GM23338 (cell line): ENCODE data around the gene TRPV5. TPM values are rescaled to one million over a fixed set of nuclear protein-coding genes. Genes with fewer than 3 reads are reported as not detected.

Experiments
- ATAC-seq: fragments of 200-7000 bp; cut with Tn5 transposase; 3 replicates; pipeline ENCODE4 v1.9.1; 2020
- DNase-seq: peaks from one replicate; pipeline ENCODE4 v3.0.0-alpha.2; 2015; ENCODE audit warnings: low spot score
- H2AFZ ChIP-seq: fragments of 200-600 bp; sonication (generic); 2 replicates; pipeline ENCODE4 v1.8.0; 2016; ENCODE audit warnings: antibody characterized with exemption, mild to moderate bottlenecking, moderate library complexity
- H3F3A ChIP-seq: fragments of 200-600 bp; sonication (generic); replicated peaks from 2 replicates; pipeline ENCODE4 v1.8.0; 2017; ENCODE audit warnings: antibody characterized with exemption, mixed run types, low read depth
- H3K27ac ChIP-seq: fragments of 200-600 bp; sonication (generic); 2 replicates; pipeline ENCODE4 v1.6.1; 2016; ENCODE audit warnings: low read depth
- H3K27me3 ChIP-seq: fragments of 200-600 bp; sonication (generic); 2 replicates; pipeline ENCODE4 v1.8.0; 2016; ENCODE audit warnings: mild to moderate bottlenecking, mixed run types, moderate library complexity; ENCODE audit not compliant: insufficient read depth
- H3K36me3 ChIP-seq: fragments of 200-600 bp; sonication (generic); 2 replicates; pipeline ENCODE4 v1.8.0; 2016; ENCODE audit warnings: mild to moderate bottlenecking; ENCODE audit not compliant: insufficient read depth
- H3K4me1 ChIP-seq: fragments of 200-600 bp; sonication (generic); 2 replicates; pipeline ENCODE4 v1.8.0; 2016; ENCODE audit warnings: mild to moderate bottlenecking, moderate library complexity; ENCODE audit not compliant: insufficient read depth
- H3K4me2 ChIP-seq: fragments of 200-600 bp; sonication (generic); 2 replicates; pipeline ENCODE4 v1.7.1; 2017; ENCODE audit warnings: mixed run types
- H3K4me3 ChIP-seq: fragments of 200-600 bp; sonication (generic); 2 replicates; pipeline ENCODE4 v1.6.1; 2016; ENCODE audit warnings: mixed run types
- H3K79me2 ChIP-seq: fragments of 200-600 bp; sonication (generic); replicated peaks from 2 replicates; pipeline ENCODE4 v1.8.0; 2017; ENCODE audit warnings: mild to moderate bottlenecking; ENCODE audit not compliant: insufficient read depth
- H3K9me2 ChIP-seq: fragments of 200-600 bp; sonication (generic); 2 replicates; pipeline ENCODE4 v1.8.0; 2017; ENCODE audit not compliant: insufficient read depth
- H4K20me1 ChIP-seq: fragments of 200-600 bp; sonication (generic); replicated peaks from 2 replicates; pipeline ENCODE4 v1.8.0; 2017; ENCODE audit warnings: mild to moderate bottlenecking; ENCODE audit not compliant: insufficient read depth
- H3K27ac Mint-ChIP-seq: 2 replicates; pipeline ENCODE4 v1.8.0; 2020; ENCODE audit warnings: inconsistent platforms, mild to moderate bottlenecking, moderate library complexity, mixed read lengths
- H3K27me3 Mint-ChIP-seq: 3 replicates; pipeline ENCODE4 v1.8.0; 2022; ENCODE audit warnings: low read depth, mild to moderate bottlenecking, moderate library complexity, mixed read lengths, inconsistent platforms; ENCODE audit not compliant: insufficient read depth, poor library complexity
- H3K36me3 Mint-ChIP-seq: 3 replicates; pipeline ENCODE4 v1.8.0; 2021; ENCODE audit warnings: low read depth, mild to moderate bottlenecking, inconsistent platforms, moderate library complexity, mixed read lengths
- H3K4me1 Mint-ChIP-seq: 3 replicates; pipeline ENCODE4 v1.8.0; 2020; ENCODE audit warnings: mild to moderate bottlenecking, inconsistent platforms, mixed read lengths
- H3K4me3 Mint-ChIP-seq: 3 replicates; pipeline ENCODE4 v1.8.0; 2021; ENCODE audit warnings: moderate library complexity, mild to moderate bottlenecking, inconsistent platforms, mixed read lengths
- H3K9me3 Mint-ChIP-seq: 3 replicates; pipeline ENCODE4 v1.8.0; 2020; ENCODE audit warnings: moderate library complexity, mild to moderate bottlenecking, inconsistent platforms, mixed read lengths
- CREB1 ChIP-seq: fragments of 250-450 bp; sonication (Bioruptor Pico); IDR thresholded peaks from 2 replicates; pipeline ENCODE4 v1.5.0; 2020; ENCODE audit warnings: low read depth, mild to moderate bottlenecking, moderate library complexity
- EZH2 ChIP-seq: fragments of 200-600 bp; sonication (generic); IDR thresholded peaks from one replicate; pipeline ENCODE4 v1.8.0; 2017; ENCODE audit warnings: antibody characterized with exemption, mild to moderate bottlenecking, low read depth; ENCODE audit not compliant: unreplicated experiment
- EZH2phosphoT487 ChIP-seq: fragments of 200-600 bp; sonication (generic); IDR thresholded peaks from one replicate; pipeline ENCODE4 v1.8.1; 2018; ENCODE audit warnings: antibody characterized with exemption; ENCODE audit not compliant: unreplicated experiment
- JUNB ChIP-seq: IDR thresholded peaks from one replicate; pipeline ENCODE4 v1.6.1; 2016; ENCODE audit warnings: antibody characterized with exemption; ENCODE audit not compliant: unreplicated experiment
- NANOG ChIP-seq: IDR thresholded peaks from 2 replicates; pipeline ENCODE4 v1.6.1; 2016; ENCODE audit warnings: antibody characterized with exemption, borderline replicate concordance
- POLR2AphosphoS5 ChIP-seq: IDR thresholded peaks from 2 replicates; pipeline ENCODE4 v1.6.1; 2016; ENCODE audit warnings: antibody characterized with exemption, low read depth
- REST ChIP-seq: IDR thresholded peaks from one replicate; pipeline ENCODE4 v1.6.1; 2018; ENCODE audit warnings: antibody characterized with exemption; ENCODE audit not compliant: unreplicated experiment
- STAT1 ChIP-seq: IDR thresholded peaks from one replicate; pipeline ENCODE4 v1.6.1; 2016; ENCODE audit warnings: antibody characterized with exemption; ENCODE audit not compliant: unreplicated experiment
- ZNF114 ChIP-seq: fragments of 250-450 bp; sonication (Bioruptor Pico); IDR thresholded peaks from 2 replicates; pipeline ENCODE4 v1.5.0; 2020; ENCODE audit warnings: mild to moderate bottlenecking, moderate library complexity
- ZNF331 ChIP-seq: fragments of 250-450 bp; sonication (Bioruptor Pico); IDR thresholded peaks from 2 replicates; pipeline ENCODE4 v1.5.0; 2020; ENCODE audit warnings: low read depth, mild to moderate bottlenecking, moderate library complexity
- polyA plus RNA-seq: library from polyadenylated mRNA; unstranded; fragments of >200 nt; fragmentation: Nextera tagmentation; extraction: Ambion mirVana; gene quantifications from 2 replicates; pipeline ENCODE4 v1.2.1, GENCODE V29; 2016
- total RNA-seq: library from RNA; depleted of rRNA; stranded (reverse); fragments of >200 nt; shearing (Covaris generic); gene quantifications from 2 replicates; pipeline ENCODE4 v1.2.3, GENCODE V29; 2014
- TF ChIP-seq, protein P1 (sequence below), 2 experiments: fragments of 200-600 bp in 1 of 2; sonication (generic) in 1 of 2; conservative IDR thresholded peaks; 2 replicates each; pipeline versions ENCODE4 v1.5.1 to v1.6.1; 2016 to 2017; ENCODE audit warnings: antibody characterized with exemption in 2 of 2, low read depth in 2 of 2, mild to moderate bottlenecking in 2 of 2, moderate library complexity in 1 of 2
- TF ChIP-seq, protein P2 (sequence below): IDR thresholded peaks from 2 replicates; pipeline ENCODE4 v1.6.1; 2016; ENCODE audit warnings: antibody characterized with exemption

TRPV5 gene
- total and polyA plus RNA-seq, 2 experiments from 2014 or later, result not detected

DNA sequence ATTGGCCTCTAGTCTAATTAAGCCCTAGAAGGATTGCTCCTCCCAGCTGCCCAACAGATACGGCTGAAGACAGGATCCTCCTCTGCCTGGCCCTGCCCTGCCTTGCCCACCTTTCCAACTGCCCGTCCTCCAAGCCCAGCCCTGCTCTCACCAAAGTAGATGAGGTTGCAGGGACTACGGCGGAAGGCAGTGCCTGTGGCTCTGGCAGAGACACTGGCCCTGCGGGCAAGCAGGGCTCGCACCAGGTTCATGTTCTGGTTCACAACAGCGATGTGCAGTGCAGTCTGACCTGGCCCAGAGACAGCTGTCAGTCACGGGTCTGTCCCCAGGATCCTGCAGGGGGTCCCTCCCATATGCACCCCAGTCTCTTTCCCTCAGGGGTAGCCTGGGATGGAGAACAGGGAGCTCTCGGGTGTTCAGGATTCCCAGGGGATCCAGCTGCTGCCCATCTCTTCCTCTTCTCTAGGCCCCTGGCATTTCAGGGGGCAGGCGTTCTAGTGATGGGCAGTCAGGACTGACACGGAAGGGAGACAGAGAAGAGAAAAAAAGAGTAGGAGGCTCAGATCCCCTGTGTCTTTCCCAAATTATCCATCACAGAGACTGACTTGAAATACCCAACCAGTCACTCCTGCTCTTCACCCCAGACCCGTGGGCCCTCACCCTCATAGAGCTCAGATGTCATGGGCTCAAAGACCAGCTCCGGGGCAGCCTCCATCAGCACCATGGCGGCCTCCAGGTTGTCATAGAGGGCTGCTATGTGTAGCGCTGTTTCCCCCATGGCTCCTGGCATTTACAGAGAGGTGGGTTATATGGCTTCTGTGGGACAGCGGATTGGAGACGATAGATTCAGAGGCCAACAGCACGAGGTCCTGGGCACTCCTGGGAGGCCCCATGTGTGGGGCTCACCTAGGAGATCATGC lies 56.3 kb downstream of the TRPV5 start:
- Histone ChIP-seq H4K20me1 (no peaks in the 10 kb centered on the region), H2AFZ (no peak overlapping the region), H3K27ac (no peak overlapping the region), H3K27me3 (no peaks in the 10 kb centered on the region), H3K4me2 (no peak overlapping the region), H3K79me2 (no peaks in the 10 kb centered on the region), H3K4me1 (no peaks in the 10 kb centered on the region), H3K36me3 (no peaks in the 10 kb centered on the region), H3K9me2 (no peaks in the 10 kb centered on the region), H3K4me3 (no peak overlapping the region), H3F3A (no peaks in the 10 kb centered on the region)
- peaks cover 5% of the 10 kb centered on the region; the same call in 1 of the 3 replicates for H3K9me3 Mint-ChIP-seq
- DNase-seq, result no peak
- H3K4me3 Mint-ChIP-seq, result no peak overlapping the region
- no peak overlapping the region for H3K27ac Mint-ChIP-seq
- ATAC-seq, result no peak
- H3K27me3 Mint-ChIP-seq, result peaks cover 3% of the 10 kb centered on the region
- H3K4me1 Mint-ChIP-seq, result no peaks in the 10 kb centered on the region
- no peak for TF ChIP-seq REST
- no peak for TF ChIP-seq POLR2AphosphoS5
- TF ChIP-seq CREB1 (CRISPR knock-in tag), result no peak
- no peak for TF ChIP-seq NANOG
- TF ChIP-seq, protein P1, sequence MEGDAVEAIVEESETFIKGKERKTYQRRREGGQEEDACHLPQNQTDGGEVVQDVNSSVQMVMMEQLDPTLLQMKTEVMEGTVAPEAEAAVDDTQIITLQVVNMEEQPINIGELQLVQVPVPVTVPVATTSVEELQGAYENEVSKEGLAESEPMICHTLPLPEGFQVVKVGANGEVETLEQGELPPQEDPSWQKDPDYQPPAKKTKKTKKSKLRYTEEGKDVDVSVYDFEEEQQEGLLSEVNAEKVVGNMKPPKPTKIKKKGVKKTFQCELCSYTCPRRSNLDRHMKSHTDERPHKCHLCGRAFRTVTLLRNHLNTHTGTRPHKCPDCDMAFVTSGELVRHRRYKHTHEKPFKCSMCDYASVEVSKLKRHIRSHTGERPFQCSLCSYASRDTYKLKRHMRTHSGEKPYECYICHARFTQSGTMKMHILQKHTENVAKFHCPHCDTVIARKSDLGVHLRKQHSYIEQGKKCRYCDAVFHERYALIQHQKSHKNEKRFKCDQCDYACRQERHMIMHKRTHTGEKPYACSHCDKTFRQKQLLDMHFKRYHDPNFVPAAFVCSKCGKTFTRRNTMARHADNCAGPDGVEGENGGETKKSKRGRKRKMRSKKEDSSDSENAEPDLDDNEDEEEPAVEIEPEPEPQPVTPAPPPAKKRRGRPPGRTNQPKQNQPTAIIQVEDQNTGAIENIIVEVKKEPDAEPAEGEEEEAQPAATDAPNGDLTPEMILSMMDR (conservative IDR thresholded peaks at IDR 0.05; ENCODE audit: low read depth in 2 of 2), result no peak
- TF ChIP-seq EZH2phosphoT487, result no peak
- H3K36me3 Mint-ChIP-seq, result peaks cover 12% of the 10 kb centered on the region; the same call in 2 of the 3 replicates

- H3K4me3 Mint-ChIP-seq, result no peak overlapping the region
- H3K4me1 ChIP-seq, result no peaks in the 10 kb centered on the region
- H3K27me3 Mint-ChIP-seq, result peaks cover 5% of the 10 kb centered on the region
- no peaks in the 10 kb centered on the region for H4K20me1 ChIP-seq
- DNase-seq (no peak), ATAC-seq (no peak)
- no peak overlapping the region for H3K4me2 ChIP-seq
- H3F3A ChIP-seq, result no peaks in the 10 kb centered on the region
- H3K9me3 Mint-ChIP-seq, result peaks cover 5% of the 10 kb centered on the region; the same call in 1 of the 3 replicates
- no peaks in the 10 kb centered on the region for H3K27me3 ChIP-seq
- no peaks in the 10 kb centered on the region for H3K79me2 ChIP-seq
- no peaks in the 10 kb centered on the region for H3K36me3 ChIP-seq
- no peak overlapping the region for H2AFZ ChIP-seq
- H3K4me1 Mint-ChIP-seq, result no peaks in the 10 kb centered on the region
- no peaks in the 10 kb centered on the region for H3K9me2 ChIP-seq
- no peak overlapping the region for H3K4me3 ChIP-seq
- no peak overlapping the region for H3K27ac Mint-ChIP-seq
- H3K36me3 Mint-ChIP-seq, result peaks cover 12% of the 10 kb centered on the region; the same call in 2 of the 3 replicates
- H3K27ac ChIP-seq, result no peak overlapping the region
- no peak for TF ChIP-seq JUNB
- TF ChIP-seq POLR2AphosphoS5, result no peak
- no peak for TF ChIP-seq EZH2
- no peak for TF ChIP-seq ZNF114 (CRISPR knock-in tag)
- TF ChIP-seq REST, result no peak
- no peak for TF ChIP-seq ZNF331 (CRISPR knock-in tag)
- TF ChIP-seq, protein P2, sequence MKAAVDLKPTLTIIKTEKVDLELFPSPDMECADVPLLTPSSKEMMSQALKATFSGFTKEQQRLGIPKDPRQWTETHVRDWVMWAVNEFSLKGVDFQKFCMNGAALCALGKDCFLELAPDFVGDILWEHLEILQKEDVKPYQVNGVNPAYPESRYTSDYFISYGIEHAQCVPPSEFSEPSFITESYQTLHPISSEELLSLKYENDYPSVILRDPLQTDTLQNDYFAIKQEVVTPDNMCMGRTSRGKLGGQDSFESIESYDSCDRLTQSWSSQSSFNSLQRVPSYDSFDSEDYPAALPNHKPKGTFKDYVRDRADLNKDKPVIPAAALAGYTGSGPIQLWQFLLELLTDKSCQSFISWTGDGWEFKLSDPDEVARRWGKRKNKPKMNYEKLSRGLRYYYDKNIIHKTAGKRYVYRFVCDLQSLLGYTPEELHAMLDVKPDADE, result no peak
- TF ChIP-seq STAT1, result no peak
- TF ChIP-seq EZH2phosphoT487, result no peak
Observed at GRCh38 chr7:142876236-142876960, 57.1 kb downstream of the TRPV5 start.
